HFF-Myc (cell line): ENCODE measurements around the gene UBR2.
"Not testable (repeated sequence)": the region's sequence is repeated elsewhere in the genome, so short reads cannot be mapped to it uniquely, and the experiment has no call there.

Source experiments
- DNase-seq: peaks from one replicate; pipeline ENCODE4 v3.0.0-alpha.2; 2011; ENCODE audit warnings: low read depth; ENCODE audit errors: extremely low read depth
- H3K4me3 ChIP-seq: replicated peaks from 2 replicates; pipeline ENCODE4 v1.5.1; 2011; ENCODE audit warnings: low read depth, mild to moderate bottlenecking, control low read depth, low read length
- CTCF ChIP-seq: IDR thresholded peaks from 2 replicates; pipeline ENCODE4 v1.5.1; 2012; ENCODE audit warnings: mild to moderate bottlenecking, low read depth, low read length, control low read depth; ENCODE audit errors: missing control alignments

Gene UBR2

DNA sequence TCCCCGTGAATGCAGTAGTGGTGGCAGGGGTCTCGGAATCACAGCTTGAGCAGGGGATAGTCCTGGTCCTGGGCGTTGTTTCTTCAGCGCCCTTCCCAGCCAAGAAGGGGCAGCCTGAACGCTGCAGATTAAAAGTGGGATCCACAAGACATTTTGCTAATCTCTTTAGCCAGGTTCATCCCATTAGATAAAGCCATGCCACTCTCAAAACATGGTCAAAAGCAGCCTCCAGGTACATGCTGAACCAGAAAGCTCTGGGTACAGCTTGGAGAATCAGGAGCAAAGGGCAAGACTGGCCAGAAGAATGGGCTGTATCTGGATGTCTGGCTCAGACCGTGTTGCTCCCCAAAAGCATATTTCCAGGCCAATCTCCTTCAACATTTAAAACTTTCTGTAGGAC is 158.7 kb downstream of the UBR2 start, which contains the start of gene PRPH2:
TSS of gene PRPH2 (minus strand) at position 101 of the 400 bp plus-strand sequence. CDS start 263 bp downstream, outside the sequence.
- no peak for DNase-seq
- no peak within 1 kb of the TSS for H3K4me3 ChIP-seq
- TF ChIP-seq CTCF = no peak

GRCh38 chr6:42724825-42725224 is 161.0 kb downstream of the UBR2 start:
- TF ChIP-seq CTCF = no peak
- DNase-seq = no peak
- H3K4me3 ChIP-seq = no peak overlapping the region

DNA sequence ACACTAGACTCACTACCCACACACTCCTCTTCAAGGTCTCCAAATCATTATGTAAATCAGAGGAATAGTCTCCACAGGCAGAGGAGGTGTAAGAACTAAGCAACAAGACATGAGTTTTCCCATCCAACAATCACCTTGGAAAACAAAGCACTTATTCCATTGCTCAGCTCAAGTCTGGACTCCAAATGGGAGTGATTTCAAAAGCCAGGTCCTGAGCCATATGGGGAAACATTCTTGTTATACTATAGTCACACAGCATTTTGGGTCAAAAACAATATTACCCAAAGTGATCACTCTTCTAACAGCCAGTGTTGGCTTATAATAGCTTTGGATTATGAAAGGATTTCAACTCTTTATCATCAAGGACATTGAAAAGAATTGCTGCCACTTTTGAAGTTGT is 162.2 kb downstream of the UBR2 start:
- peak overlapping the region; percentile 44 for H3K4me3 ChIP-seq
- DNase-seq = no peak
- TF ChIP-seq CTCF = no peak

GRCh38 chr6:42726485-42727086 is 162.8 kb downstream of the UBR2 start:
- DNase-seq = peak; percentile 79
- peak; percentile 85 for TF ChIP-seq CTCF
- H3K4me3 ChIP-seq = peak overlapping the region; percentile 44

GRCh38 chr6:42727087-42727611 is 163.3 kb downstream of the UBR2 start:
- peak overlapping the region; percentile 44 for H3K4me3 ChIP-seq
- DNase-seq = no peak
- TF ChIP-seq CTCF = no peak

DNA sequence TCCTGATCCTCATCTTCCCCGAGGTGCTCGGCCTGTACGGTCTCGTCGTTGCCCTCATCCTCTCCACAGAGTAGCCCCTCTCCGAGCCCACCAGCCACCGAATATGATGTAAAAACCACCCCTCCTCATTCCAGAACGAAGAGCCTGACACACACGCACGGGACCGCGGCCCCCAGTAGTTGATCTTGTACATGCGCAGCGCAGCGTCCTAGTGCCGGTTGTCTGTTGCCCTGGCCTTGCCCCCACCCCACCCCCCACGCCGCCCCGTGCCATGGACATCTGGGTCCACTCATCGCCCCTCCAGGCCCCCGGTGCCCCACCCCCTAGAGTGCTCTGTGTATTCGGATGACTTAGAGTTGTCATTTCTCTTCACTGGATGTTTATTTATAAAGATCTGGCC is 163.8 kb downstream of the UBR2 start:
- no peak for DNase-seq
- peak overlapping the region; percentile 44 for H3K4me3 ChIP-seq
- no peak for TF ChIP-seq CTCF

DNA sequence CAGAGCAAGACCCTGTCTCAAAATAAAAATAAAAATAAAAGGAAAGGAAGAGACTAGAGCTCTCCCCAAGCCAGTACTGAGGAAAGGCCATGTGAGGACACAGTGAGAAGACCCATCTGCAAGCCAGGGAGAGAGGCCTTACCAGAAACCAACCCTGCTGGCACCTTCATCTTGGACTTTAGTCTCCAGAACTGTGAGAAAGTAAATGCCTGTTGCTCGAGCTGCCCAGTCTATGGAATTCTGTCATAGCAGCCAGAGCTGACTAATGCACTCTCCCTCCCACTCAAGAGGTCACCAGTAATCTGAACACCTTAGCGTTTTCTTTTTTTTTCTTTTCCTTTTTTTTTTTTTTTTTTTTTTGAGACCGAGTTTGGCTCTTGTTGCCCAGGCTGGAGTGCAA is 165.9 kb downstream of the UBR2 start:
- DNase-seq = no peak
- H3K4me3 ChIP-seq = no peak overlapping the region
- no peak for TF ChIP-seq CTCF

- not testable (repeated sequence) for DNase-seq, H3K4me3 ChIP-seq
These were observed 170.1 kb downstream of the UBR2 start for GRCh38 chr6:42733867-42734481.
